K562 (cell line): ENCODE results near the gene SPINT2.

ENCODE experiments used
- TF ChIP-seq, protein P1 (sequence below): fragments of 250-450 bp; sonication (Bioruptor Pico); IDR thresholded peaks from 2 replicates; pipeline ENCODE4 v1.4.0; 2020; ENCODE audit warnings: mild to moderate bottlenecking, moderate library complexity
- TF ChIP-seq, protein P2 (sequence below): fragments of 450-650 bp; IDR thresholded peaks from 2 replicates; pipeline ENCODE4 v1.6.1; 2016; ENCODE audit warnings: mild to moderate bottlenecking
- TF ChIP-seq, protein P3 (sequence below): fragments of 450-650 bp; IDR thresholded peaks from 2 replicates; pipeline ENCODE4 v1.7.1; 2018; ENCODE audit warnings: mild to moderate bottlenecking, low read depth; ENCODE audit not compliant: partially characterized antibody

DNA sequence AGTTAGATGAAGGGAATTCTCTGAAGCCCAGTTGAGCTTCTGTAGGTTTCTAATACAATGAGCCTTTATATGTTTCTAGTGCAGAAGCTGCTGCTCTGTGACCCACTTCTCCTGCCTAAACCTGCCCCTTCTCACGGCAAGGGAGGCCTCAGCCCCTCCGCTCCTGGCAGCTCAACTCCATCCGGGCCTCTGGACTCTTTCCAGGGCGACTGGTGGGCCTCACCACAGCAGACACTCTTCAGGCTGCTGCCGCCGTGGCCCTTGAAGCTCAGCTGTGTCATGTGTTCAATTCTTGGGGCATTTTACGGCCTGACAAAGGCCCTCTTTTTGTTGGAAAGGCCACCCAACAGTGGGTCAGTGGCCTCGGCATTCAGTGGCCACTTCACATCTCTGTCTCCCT is 29.7 kb downstream of the SPINT2 start:
- TF ChIP-seq, protein P1, sequence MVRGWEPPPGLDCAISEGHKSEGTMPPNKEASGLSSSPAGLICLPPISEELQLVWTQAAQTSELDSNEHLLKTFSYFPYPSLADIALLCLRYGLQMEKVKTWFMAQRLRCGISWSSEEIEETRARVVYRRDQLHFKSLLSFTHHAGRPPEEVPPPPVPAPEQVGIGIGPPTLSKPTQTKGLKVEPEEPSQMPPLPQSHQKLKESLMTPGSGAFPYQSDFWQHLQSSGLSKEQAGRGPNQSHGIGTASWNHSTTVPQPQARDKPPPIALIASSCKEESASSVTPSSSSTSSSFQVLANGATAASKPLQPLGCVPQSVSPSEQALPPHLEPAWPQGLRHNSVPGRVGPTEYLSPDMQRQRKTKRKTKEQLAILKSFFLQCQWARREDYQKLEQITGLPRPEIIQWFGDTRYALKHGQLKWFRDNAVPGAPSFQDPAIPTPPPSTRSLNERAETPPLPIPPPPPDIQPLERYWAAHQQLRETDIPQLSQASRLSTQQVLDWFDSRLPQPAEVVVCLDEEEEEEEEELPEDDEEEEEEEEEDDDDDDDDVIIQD (CRISPR knock-in tag) = no peak
- TF ChIP-seq, protein P2, sequence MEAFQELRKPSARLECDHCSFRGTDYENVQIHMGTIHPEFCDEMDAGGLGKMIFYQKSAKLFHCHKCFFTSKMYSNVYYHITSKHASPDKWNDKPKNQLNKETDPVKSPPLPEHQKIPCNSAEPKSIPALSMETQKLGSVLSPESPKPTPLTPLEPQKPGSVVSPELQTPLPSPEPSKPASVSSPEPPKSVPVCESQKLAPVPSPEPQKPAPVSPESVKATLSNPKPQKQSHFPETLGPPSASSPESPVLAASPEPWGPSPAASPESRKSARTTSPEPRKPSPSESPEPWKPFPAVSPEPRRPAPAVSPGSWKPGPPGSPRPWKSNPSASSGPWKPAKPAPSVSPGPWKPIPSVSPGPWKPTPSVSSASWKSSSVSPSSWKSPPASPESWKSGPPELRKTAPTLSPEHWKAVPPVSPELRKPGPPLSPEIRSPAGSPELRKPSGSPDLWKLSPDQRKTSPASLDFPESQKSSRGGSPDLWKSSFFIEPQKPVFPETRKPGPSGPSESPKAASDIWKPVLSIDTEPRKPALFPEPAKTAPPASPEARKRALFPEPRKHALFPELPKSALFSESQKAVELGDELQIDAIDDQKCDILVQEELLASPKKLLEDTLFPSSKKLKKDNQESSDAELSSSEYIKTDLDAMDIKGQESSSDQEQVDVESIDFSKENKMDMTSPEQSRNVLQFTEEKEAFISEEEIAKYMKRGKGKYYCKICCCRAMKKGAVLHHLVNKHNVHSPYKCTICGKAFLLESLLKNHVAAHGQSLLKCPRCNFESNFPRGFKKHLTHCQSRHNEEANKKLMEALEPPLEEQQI = no peak
- TF ChIP-seq, protein P3, sequence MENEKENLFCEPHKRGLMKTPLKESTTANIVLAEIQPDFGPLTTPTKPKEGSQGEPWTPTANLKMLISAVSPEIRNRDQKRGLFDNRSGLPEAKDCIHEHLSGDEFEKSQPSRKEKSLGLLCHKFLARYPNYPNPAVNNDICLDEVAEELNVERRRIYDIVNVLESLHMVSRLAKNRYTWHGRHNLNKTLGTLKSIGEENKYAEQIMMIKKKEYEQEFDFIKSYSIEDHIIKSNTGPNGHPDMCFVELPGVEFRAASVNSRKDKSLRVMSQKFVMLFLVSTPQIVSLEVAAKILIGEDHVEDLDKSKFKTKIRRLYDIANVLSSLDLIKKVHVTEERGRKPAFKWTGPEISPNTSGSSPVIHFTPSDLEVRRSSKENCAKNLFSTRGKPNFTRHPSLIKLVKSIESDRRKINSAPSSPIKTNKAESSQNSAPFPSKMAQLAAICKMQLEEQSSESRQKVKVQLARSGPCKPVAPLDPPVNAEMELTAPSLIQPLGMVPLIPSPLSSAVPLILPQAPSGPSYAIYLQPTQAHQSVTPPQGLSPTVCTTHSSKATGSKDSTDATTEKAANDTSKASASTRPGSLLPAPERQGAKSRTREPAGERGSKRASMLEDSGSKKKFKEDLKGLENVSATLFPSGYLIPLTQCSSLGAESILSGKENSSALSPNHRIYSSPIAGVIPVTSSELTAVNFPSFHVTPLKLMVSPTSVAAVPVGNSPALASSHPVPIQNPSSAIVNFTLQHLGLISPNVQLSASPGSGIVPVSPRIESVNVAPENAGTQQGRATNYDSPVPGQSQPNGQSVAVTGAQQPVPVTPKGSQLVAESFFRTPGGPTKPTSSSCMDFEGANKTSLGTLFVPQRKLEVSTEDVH = no peak
